Mesenteric fat pad (tissue), 1 donor: Measurements from ENCODE around the gene PPP2R5C. TPM values are rescaled to one million over a fixed set of nuclear protein-coding genes. Genes with fewer than 3 reads are reported as not detected.
"Not testable (repeated sequence)": the region's sequence is repeated elsewhere in the genome, so short reads cannot be mapped to it uniquely, and the experiment has no call there.

Experiments
- DNase-seq: peaks from one replicate; pipeline ENCODE4 v3.0.0-alpha.2; 2020; ENCODE audit warnings: low spot score
- total RNA-seq: library from RNA; stranded (reverse); fragmentation: NEBNext Ultra II Directional; extraction: Animal tissue kit (Norgen Biotek cat#: 25700); gene quantifications from one replicate; pipeline ENCODE4 v1.2.1, GENCODE V29; 2021
- donor health status: DM: yes; HTN: yes; CAD: no.

The PPP2R5C gene
- total RNA-seq, 1 donor from 2014 or later = 124 TPM

- DNase-seq = no peak
Measured at GRCh38 chr14:101963656-101964296, 202.3 kb downstream of the PPP2R5C start.

GRCh38 chr14:101964297-101965180 lies 203.0 kb downstream of the PPP2R5C start, which contains the start of gene DYNC1H1:
Gene DYNC1H1 (plus strand): TSS chr14:101964573. CDS start chr14:101964692, 119 bp downstream.
- peak; percentile 99 for DNase-seq

GRCh38 chr14:101965181-101965544 lies 203.7 kb downstream of the PPP2R5C start:
- DNase-seq = no peak

- no peak for DNase-seq
Measured at GRCh38 chr14:101965770-101966722, 204.5 kb downstream of the PPP2R5C start.

- no peak for DNase-seq
Measured at GRCh38 chr14:101966742-101967141, 205.2 kb downstream of the PPP2R5C start.

GRCh38 chr14:101968186-101968585 lies 206.7 kb downstream of the PPP2R5C start:
- no peak for DNase-seq

GRCh38 chr14:101969481-101969880 lies 208.0 kb downstream of the PPP2R5C start:
- no peak for DNase-seq

GRCh38 chr14:101970830-101971400 lies 209.4 kb downstream of the PPP2R5C start:
- no peak for DNase-seq

- not testable (repeated sequence) for DNase-seq
Measured at GRCh38 chr14:101971458-101971857, 209.9 kb downstream of the PPP2R5C start.

GRCh38 chr14:101972126-101972866 lies 210.8 kb downstream of the PPP2R5C start:
- DNase-seq = no peak

- no peak for DNase-seq
Measured at GRCh38 chr14:101973356-101973755, 211.8 kb downstream of the PPP2R5C start.

GRCh38 chr14:101975231-101975630 lies 213.7 kb downstream of the PPP2R5C start:
- no peak for DNase-seq

Other genes with a start within 250 kb of the PPP2R5C start
- gene DIO3, start 200.2 kb upstream of the PPP2R5C start, total RNA-seq = 6.4 TPM
- gene DYNC1H1, start 202.9 kb downstream of the PPP2R5C start, total RNA-seq = 473 TPM